Measurements from ENCODE around the gene P3R3URF.

- no peak for TF ChIP-seq CTCF (IDR thresholded peaks at IDR 0.05; ENCODE audit: insufficient read depth, low read length)
- no peak for TF ChIP-seq REST (IDR thresholded peaks at IDR 0.05; ENCODE audit: insufficient replicate concordance, low read depth)
- peak; percentile 79 for TF ChIP-seq POLR2AphosphoS5 (IDR thresholded peaks at IDR 0.05; ENCODE audit: low read depth)
- no peak for TF ChIP-seq SPI1 (IDR thresholded peaks at IDR 0.05; ENCODE audit: borderline replicate concordance, low read depth)
- no peak for TF ChIP-seq GABPA (IDR thresholded peaks at IDR 0.05; ENCODE audit: low read depth)
These were observed 43.6 kb downstream of the P3R3URF start, which contains the start of gene PIK3R3 for GRCh38 chr1:46132529-46133180.

All from HL-60 (cell line).